ENCODE measurements around the gene SWAP70.

DNA sequence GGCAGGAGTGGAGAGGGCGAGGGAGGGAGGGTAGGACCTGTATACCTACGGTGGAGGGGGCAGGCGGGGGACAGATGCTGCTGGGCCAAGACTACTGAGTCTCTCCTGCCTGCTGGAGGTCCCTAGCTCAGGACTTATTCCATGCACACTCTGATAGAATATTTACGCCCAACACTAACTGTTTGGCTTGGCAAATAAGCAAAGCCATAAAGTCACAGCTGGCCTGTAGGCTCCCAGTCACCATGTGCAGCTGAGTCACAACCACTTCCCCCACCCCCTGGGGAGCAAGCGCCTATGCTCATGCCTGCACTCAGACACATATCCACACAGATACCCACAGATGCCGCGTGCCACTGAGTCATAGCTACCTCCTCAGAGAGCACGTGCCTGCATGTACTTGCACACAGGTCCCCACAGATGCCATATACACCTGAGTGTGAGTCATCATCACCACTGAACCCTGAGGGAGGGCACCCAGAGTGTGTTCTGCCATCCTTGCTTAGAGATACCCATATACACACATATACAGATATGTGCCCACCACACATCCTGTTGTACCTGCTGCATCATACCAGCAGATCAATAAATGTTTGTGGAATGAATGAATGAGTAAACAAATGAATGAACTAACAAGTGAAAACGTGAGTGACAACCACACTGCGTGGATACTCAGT is 95.8 kb downstream of the SWAP70 start:
- TF ChIP-seq, protein P1, sequence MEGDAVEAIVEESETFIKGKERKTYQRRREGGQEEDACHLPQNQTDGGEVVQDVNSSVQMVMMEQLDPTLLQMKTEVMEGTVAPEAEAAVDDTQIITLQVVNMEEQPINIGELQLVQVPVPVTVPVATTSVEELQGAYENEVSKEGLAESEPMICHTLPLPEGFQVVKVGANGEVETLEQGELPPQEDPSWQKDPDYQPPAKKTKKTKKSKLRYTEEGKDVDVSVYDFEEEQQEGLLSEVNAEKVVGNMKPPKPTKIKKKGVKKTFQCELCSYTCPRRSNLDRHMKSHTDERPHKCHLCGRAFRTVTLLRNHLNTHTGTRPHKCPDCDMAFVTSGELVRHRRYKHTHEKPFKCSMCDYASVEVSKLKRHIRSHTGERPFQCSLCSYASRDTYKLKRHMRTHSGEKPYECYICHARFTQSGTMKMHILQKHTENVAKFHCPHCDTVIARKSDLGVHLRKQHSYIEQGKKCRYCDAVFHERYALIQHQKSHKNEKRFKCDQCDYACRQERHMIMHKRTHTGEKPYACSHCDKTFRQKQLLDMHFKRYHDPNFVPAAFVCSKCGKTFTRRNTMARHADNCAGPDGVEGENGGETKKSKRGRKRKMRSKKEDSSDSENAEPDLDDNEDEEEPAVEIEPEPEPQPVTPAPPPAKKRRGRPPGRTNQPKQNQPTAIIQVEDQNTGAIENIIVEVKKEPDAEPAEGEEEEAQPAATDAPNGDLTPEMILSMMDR (IDR thresholded peaks at IDR 0.05; ENCODE audit: insufficient read depth, low read depth, low read length): no peak
- no peak for TF ChIP-seq EZH2 (IDR thresholded peaks at IDR 0.05; ENCODE audit: insufficient read depth, low read length)

Measured in astrocyte (in vitro differentiated cells and primary cell).